Ovary (tissue), 3 donors: ENCODE data around the gene MS4A8.

Experiments
- POLR2A ChIP-seq: fragments of 450-650 bp; IDR thresholded peaks from one replicate; pipeline ENCODE4 v1.6.1; 2017; ENCODE audit warnings: antibody characterized with exemption, mild to moderate bottlenecking, moderate library complexity
- TF ChIP-seq, protein P1 (sequence below), 3 donors: fragments of 450-650 bp in 2 of 3; fragments of 200-600 bp in 1 of 3; IDR thresholded peaks; one replicate each; pipeline versions ENCODE4 v1.5.1 to v1.8.0; 2016 to 2022; ENCODE audit warnings: antibody characterized with exemption in 3 of 3, mild to moderate bottlenecking in 1 of 3
- donor health status: DM: no; HTN: no; CAD: no.

DNA sequence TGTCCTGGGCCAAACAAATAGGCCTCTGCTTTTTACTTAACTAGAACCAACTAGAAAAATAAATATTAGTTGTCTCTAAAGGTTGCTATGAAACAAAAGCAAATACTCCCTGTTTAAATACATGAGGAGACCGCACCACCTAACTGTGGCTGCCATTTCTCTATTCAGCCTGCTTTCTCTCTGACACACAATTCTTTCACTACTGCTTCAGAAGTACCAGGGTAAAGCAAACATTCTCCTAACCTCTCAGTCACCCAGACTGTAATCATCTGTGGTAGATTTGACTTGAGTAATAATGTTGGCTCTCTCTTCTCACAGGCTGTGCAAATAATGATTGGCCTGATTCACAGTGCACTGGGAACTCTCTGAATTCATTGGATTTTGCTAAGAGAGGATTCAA, 41.0 kb upstream of the MS4A8 start:
- TF ChIP-seq, protein P1, sequence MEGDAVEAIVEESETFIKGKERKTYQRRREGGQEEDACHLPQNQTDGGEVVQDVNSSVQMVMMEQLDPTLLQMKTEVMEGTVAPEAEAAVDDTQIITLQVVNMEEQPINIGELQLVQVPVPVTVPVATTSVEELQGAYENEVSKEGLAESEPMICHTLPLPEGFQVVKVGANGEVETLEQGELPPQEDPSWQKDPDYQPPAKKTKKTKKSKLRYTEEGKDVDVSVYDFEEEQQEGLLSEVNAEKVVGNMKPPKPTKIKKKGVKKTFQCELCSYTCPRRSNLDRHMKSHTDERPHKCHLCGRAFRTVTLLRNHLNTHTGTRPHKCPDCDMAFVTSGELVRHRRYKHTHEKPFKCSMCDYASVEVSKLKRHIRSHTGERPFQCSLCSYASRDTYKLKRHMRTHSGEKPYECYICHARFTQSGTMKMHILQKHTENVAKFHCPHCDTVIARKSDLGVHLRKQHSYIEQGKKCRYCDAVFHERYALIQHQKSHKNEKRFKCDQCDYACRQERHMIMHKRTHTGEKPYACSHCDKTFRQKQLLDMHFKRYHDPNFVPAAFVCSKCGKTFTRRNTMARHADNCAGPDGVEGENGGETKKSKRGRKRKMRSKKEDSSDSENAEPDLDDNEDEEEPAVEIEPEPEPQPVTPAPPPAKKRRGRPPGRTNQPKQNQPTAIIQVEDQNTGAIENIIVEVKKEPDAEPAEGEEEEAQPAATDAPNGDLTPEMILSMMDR (IDR thresholded peaks at IDR 0.05), result no peak
- TF ChIP-seq POLR2A, result no peak
